Embryonic facial prominence (tissue), 1 donor: ENCODE data around the gene SLC22A9.
"Not testable (repeated sequence)": the region's sequence is repeated elsewhere in the genome, so short reads cannot be mapped to it uniquely, and the experiment has no call there.

ENCODE experiments used
- DNase-seq: peaks from one replicate; pipeline ENCODE4 v3.0.0-alpha.2; 2016; ENCODE audit errors: extremely low spot score

Gene SLC22A9

GRCh38 chr11:63369165-63369970 is at the start of gene SLC22A9:
Gene SLC22A9, plus strand, starts transcription at chr11:63369785. Its CDS starts 272 bp downstream, at chr11:63370057.
- DNase-seq, result no peak

- no peak for DNase-seq
Observed at GRCh38 chr11:63321723-63322122, 47.9 kb upstream of the SLC22A9 start.

GRCh38 chr11:63335089-63335488 is 34.5 kb upstream of the SLC22A9 start:
- DNase-seq, result not testable (repeated sequence)

GRCh38 chr11:63337070-63337469 is 32.5 kb upstream of the SLC22A9 start:
- DNase-seq, result no peak

- DNase-seq, result no peak
Observed at GRCh38 chr11:63343130-63343529, 26.5 kb upstream of the SLC22A9 start.

GRCh38 chr11:63352144-63352543 is 17.4 kb upstream of the SLC22A9 start:
- no peak for DNase-seq

GRCh38 chr11:63362196-63362793 is 7.3 kb upstream of the SLC22A9 start:
- no peak for DNase-seq

- no peak for DNase-seq
Observed at GRCh38 chr11:63369971-63370588, 495 bp downstream of the SLC22A9 start.

GRCh38 chr11:63371396-63371795 is 1.8 kb downstream of the SLC22A9 start:
- DNase-seq, result no peak

GRCh38 chr11:63375434-63375833 is 5.8 kb downstream of the SLC22A9 start:
- DNase-seq, result no peak

GRCh38 chr11:63380130-63380529 is 10.5 kb downstream of the SLC22A9 start:
- no peak for DNase-seq

GRCh38 chr11:63395697-63396096 is 26.1 kb downstream of the SLC22A9 start:
- DNase-seq, result no peak

GRCh38 chr11:63404161-63404935 is 34.8 kb downstream of the SLC22A9 start:
- no peak for DNase-seq

GRCh38 chr11:63405114-63405513 is 35.5 kb downstream of the SLC22A9 start:
- DNase-seq, result no peak

- DNase-seq, result no peak
Observed at GRCh38 chr11:63406458-63406857, 36.9 kb downstream of the SLC22A9 start.

- DNase-seq, result no peak
Observed at GRCh38 chr11:63417174-63417852, 47.7 kb downstream of the SLC22A9 start.

GRCh38 chr11:63427971-63428508 is 58.5 kb downstream of the SLC22A9 start:
- DNase-seq, result no peak

GRCh38 chr11:63430731-63431130 is 61.1 kb downstream of the SLC22A9 start:
- not testable (repeated sequence) for DNase-seq

GRCh38 chr11:63435351-63435750 is 65.8 kb downstream of the SLC22A9 start:
- not testable (repeated sequence) for DNase-seq

GRCh38 chr11:63435831-63436230 is 66.2 kb downstream of the SLC22A9 start:
- DNase-seq, result not testable (repeated sequence)

- DNase-seq, result no peak
Observed at GRCh38 chr11:63443714-63444113, 74.1 kb downstream of the SLC22A9 start.
